Measurements from ENCODE around the gene LYZL4.

Gene LYZL4

DNA sequence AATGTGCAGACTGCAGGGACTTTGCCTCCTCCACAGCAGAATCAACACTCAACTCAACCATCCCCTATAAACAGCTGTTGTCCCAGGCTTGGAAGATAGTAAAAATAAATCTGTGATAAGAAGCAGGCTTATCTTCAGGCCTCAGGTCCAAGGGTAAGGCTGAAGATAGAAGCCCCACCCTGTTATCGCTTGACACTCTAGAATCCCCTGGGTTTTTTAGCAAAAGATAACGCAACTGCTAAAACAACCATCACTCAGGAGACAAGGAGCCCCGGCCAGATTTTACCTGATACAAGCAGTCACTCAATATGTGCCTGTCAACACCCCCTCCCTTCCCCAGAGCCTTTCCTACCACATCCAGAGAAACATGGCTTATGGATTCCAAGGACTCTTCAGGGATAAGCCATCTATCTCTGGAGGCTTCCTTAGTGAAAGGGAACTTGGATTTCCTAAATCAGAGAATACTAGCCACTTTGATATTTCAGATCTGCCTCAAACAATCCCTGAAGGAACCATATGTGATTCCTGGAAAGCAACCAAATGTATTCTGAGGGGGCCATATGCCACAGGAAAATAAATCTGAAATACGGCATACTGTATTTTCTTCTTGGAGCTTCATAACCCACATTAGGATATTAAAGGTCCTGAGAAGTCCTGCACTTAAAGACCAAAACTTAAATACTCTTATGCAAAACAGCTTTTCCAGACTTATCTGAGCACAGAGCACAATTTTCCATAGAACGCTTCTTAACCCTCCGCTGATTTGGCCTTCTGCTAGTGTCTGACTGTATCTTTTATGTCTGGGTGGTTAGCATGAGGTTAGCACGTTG lies 60.4 kb downstream of the LYZL4 start:
- H3K4me3 ChIP-seq (ENCODE audit: control insufficient read depth, low read depth, low read length): no peak overlapping the region
- no peak for DNase-seq (ENCODE audit: low read depth)
- TF ChIP-seq, protein P1, sequence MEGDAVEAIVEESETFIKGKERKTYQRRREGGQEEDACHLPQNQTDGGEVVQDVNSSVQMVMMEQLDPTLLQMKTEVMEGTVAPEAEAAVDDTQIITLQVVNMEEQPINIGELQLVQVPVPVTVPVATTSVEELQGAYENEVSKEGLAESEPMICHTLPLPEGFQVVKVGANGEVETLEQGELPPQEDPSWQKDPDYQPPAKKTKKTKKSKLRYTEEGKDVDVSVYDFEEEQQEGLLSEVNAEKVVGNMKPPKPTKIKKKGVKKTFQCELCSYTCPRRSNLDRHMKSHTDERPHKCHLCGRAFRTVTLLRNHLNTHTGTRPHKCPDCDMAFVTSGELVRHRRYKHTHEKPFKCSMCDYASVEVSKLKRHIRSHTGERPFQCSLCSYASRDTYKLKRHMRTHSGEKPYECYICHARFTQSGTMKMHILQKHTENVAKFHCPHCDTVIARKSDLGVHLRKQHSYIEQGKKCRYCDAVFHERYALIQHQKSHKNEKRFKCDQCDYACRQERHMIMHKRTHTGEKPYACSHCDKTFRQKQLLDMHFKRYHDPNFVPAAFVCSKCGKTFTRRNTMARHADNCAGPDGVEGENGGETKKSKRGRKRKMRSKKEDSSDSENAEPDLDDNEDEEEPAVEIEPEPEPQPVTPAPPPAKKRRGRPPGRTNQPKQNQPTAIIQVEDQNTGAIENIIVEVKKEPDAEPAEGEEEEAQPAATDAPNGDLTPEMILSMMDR (conservative IDR thresholded peaks at IDR 0.05; ENCODE audit: control insufficient read depth, insufficient read depth, low read depth, low read length): no peak

DNA sequence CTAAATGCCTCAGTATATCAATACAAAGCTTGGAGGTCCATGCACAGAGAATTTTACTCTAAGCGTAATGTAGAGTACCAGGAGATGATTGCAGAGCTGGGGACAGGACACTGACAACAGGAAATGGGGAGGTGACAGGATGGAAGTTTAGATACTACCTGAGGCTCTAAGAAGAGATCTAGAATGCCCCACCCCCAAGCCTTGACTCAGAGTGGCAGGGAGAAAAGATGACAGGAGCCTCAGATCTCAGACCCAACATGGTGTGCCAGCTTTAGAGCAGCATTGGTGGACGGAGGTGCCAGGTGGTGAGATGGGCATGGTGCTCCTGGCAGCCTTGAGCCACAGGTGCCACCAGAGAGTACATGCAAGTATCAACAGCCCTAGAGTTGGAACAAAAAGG lies 62.5 kb downstream of the LYZL4 start:
- no peak for DNase-seq (ENCODE audit: low read depth)
- no peak overlapping the region for H3K4me3 ChIP-seq (ENCODE audit: control insufficient read depth, low read depth, low read length)
- TF ChIP-seq, protein P1 (conservative IDR thresholded peaks at IDR 0.05; ENCODE audit: control insufficient read depth, insufficient read depth, low read depth, low read length): no peak
